Activated CD8-positive, alpha-beta memory T cell treated with anti-CD3 and anti-CD28 coated beads, Interleukin-2, amount 50 U/mL, for 24 hours (primary cell): Measurements from ENCODE around the gene FYTTD1.

ENCODE experiments used
- DNase-seq: peaks from one replicate; pipeline ENCODE4 v3.0.0-alpha.2; 2020; ENCODE audit errors: extremely low read depth

FYTTD1 gene

GRCh38 chr3:197793247-197793646 is 43.6 kb downstream of the FYTTD1 start:
- DNase-seq, result no peak

GRCh38 chr3:197794115-197794514 is 44.4 kb downstream of the FYTTD1 start:
- DNase-seq, result no peak

- DNase-seq, result no peak
Measured at GRCh38 chr3:197795200-197795599, 45.5 kb downstream of the FYTTD1 start.

DNA sequence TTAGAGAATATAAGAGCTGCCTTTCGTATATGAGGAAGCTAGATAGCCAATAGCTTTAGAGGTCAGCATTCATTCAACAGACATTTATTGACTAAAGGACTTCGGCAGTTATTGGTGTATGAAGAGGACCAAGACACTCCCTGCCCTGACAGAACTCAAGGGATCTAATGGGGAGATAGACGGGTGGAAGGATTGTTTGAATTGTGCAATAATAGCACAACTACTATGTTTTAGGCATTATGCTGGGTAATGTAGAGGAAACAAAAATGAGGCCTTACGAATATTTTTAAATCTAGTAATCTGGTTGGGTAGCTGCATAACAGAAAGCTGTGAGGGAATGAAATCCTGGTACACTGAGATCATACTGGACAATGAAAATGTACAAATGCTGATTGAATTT is 46.4 kb downstream of the FYTTD1 start:
- DNase-seq, result no peak

GRCh38 chr3:197798863-197799262 is 49.2 kb downstream of the FYTTD1 start:
- no peak for DNase-seq

DNA sequence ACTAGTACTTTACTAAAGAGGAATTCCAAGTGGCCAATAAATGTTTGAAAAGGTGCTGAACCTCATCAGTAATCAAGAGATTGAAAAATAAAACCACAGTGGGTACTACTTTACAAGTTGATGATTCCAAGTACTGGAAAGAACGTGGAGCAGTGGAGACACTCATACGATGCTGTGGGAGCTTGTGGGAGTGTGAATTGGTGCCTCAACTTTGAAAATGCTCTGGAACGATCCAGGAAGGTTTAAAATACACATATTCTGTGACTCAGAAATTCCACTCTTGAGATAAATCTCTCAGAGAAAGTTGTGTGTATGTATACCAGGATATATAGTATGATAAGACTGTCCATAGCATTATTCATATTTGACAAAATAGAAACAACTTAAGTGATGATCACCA is 50.7 kb downstream of the FYTTD1 start:
- DNase-seq, result no peak

DNA sequence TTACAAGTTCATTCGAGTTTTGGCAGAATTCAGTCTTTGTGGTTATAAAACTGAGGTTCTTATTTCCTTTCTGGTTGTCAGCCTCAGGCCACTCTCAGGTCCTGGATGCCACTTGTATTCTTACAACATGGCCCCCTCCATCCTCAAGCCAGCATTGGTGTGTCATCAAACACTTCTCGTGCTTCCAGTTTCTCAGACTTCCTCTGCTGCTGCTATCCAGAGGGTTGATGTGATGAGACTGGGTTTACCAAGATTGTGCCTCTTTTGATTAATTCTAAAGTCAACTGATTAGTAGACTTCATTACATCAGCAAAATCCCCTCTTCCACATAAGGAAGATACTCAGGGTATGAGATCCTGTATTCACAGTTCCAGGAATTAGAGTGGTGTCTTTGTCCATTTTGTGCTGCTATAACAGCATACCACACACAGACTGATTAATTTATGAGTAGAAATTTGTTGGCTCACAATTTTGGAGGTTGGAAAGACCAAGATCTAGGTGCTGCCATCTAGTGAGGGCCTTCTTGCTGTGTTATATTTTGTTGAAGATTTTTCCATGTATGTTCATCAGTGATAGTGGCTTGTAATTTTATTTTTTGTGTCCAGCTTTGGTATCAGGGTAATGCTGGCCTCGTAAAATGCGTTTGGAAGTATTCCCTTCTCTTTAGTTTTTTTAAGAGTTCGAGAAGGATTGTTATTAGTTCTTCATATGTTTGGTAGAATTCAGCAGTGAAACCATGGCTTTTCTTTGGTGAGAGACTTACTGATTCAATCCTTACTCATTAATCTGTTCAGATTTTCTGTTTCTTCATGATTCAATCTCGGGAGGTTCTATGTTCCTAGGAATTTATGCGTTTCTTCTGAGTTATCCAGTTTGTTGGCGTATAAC is 52.5 kb downstream of the FYTTD1 start:
- no peak for DNase-seq

GRCh38 chr3:197802779-197803459 is 53.2 kb downstream of the FYTTD1 start:
- DNase-seq, result no peak

DNA sequence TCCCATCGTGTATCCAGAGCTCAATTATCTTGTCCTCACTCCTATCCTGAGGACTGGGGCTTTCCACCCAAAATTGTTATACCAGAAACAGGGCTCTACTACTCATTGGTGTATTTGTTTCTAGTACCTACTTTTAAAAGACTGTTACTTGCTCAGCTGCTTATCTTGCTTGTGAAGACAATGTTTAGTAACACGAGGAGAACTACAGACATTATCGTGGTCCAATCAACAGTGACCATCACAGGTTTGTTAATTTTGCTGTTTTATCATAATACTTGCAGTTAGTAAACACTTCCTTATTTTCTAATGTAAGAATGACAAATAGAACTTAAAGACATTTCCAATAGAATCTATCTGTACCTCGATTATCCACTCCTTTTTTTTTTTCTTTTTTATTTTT is 54.8 kb downstream of the FYTTD1 start:
- no peak for DNase-seq

DNA sequence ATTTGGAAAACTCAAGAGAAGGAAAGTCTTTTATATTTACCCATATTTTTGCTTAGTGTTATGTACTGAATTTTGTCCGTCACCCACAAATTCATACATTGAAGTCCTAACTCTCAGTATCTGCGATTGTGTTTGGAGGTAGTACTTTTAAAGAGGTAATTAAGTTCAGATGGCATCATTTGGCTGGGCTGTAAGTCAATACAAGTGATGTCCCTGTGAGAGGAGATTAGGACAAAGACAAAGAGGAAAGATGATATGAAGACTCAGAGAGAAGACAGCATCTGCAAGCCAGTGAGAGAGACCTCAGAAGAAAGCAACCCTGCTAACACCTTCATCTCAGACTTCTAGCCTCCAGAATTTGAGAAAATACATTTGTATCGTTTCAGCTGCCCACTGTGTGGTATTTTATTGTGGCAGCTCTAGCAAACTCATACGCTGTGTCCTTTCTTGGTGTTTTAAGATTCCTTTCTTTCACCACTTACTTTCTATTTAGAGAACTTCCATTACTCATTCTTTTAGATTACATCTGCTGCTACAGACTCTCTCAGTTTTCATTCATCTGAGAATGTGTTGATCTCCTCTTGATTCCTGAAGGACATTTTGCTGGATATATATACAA is 58.4 kb downstream of the FYTTD1 start:
- no peak for DNase-seq

GRCh38 chr3:197809356-197810020 is 59.8 kb downstream of the FYTTD1 start:
- DNase-seq, result no peak

DNA sequence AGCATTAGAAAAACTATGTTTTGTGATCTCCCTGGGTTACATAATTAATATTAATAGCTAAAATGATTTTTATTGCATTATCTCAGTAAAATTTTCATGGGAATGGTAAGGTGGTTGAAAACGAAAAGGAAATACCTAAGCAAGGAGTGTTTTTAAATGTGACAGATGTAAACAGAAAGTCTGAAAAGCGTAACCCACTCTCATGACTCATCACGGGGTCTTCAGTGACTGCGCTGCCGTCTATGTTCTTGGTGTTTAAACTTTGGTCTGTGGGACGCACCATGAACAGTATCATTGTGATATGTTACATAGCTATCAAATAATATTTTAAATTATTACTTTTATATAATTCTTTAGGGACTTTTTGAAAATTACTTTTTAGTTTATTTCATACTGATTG is 61.2 kb downstream of the FYTTD1 start:
- no peak for DNase-seq

- DNase-seq, result no peak
Measured at GRCh38 chr3:197811343-197811742, 61.7 kb downstream of the FYTTD1 start.

GRCh38 chr3:197814372-197814771 is 64.7 kb downstream of the FYTTD1 start:
- DNase-seq, result no peak

- no peak for DNase-seq
Measured at GRCh38 chr3:197820550-197821335, 71.1 kb downstream of the FYTTD1 start.

DNA sequence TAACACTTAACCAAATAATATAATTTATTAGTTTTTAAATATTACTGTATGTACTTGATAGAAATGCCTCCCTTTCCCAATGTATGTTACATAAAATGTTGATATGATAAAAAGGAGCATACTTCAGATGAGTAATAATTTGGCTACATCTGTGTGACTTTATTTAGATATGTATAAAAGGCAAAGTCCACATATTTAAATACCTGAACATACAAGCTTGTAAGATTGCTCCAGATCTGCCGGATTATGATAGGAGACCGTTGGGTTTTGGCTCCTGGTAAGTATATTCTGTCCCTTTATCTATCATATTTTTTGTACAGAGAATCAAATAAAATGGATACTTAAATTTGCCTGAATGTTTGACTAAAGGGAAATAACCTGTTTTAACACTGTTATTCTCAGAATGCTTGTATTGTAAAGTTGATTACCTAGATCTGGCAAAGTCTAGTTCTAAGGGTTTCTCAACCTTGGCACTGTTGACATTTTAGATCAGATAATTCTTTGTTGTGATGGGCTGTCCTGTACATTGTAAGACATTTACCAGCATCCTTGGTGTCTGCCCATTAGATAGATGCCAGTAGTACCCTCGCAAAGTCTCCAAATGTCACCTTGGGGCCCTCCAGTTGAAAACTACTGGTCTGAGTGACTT is 79.8 kb downstream of the FYTTD1 start:
- no peak for DNase-seq

- no peak for DNase-seq
Measured at GRCh38 chr3:197830308-197830966, 80.8 kb downstream of the FYTTD1 start.

GRCh38 chr3:197830967-197831313 is 81.3 kb downstream of the FYTTD1 start:
- no peak for DNase-seq

DNA sequence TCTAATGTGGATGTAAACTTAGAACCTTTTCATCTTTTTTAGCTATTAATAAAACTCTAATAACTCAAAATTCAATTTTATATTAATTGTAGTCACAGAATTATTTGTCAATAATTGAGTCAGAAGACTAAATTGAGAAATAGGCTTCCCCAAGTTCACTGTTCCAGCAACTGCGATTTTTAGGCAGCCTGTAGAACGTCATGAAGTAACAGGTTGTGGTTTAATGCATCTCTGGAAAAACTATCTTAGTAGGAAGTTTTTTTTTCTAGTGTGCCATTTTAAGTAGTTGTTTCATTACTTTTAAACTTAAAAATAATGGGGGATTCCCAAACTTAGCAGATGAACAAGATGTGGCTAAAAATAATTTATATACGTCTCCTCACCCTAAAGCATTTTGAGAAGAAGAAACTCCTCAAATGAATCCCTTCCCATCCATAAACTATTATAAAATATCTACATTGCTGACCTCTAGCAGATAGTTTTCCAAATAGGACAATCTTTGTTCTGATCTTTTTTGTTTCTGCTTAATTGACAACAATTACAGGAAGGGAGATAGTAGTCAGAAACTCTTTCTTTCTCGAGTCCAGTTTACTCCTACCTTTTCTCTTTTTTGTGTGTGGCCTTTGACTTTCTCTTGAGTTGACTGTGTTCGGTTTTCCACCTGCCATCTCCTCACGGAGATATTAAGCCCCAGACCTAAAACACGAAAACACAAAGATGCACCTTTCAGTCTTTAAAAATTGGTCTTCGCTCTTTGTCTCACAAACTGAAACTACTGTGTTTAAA is 84.4 kb downstream of the FYTTD1 start:
- no peak for DNase-seq

GRCh38 chr3:197835509-197835908 is 85.8 kb downstream of the FYTTD1 start:
- DNase-seq, result no peak
